GM12873 (cell line): ENCODE results near the gene FGF11.

Source experiments
- TF ChIP-seq, protein P1 (sequence below): IDR thresholded peaks from 2 replicates; pipeline ENCODE4 v1.5.1; 2012; ENCODE audit warnings: low read depth, mild to moderate bottlenecking, moderate library complexity, low read length, control low read depth; ENCODE audit not compliant: insufficient read depth; ENCODE audit errors: missing control alignments

FGF11 gene

DNA sequence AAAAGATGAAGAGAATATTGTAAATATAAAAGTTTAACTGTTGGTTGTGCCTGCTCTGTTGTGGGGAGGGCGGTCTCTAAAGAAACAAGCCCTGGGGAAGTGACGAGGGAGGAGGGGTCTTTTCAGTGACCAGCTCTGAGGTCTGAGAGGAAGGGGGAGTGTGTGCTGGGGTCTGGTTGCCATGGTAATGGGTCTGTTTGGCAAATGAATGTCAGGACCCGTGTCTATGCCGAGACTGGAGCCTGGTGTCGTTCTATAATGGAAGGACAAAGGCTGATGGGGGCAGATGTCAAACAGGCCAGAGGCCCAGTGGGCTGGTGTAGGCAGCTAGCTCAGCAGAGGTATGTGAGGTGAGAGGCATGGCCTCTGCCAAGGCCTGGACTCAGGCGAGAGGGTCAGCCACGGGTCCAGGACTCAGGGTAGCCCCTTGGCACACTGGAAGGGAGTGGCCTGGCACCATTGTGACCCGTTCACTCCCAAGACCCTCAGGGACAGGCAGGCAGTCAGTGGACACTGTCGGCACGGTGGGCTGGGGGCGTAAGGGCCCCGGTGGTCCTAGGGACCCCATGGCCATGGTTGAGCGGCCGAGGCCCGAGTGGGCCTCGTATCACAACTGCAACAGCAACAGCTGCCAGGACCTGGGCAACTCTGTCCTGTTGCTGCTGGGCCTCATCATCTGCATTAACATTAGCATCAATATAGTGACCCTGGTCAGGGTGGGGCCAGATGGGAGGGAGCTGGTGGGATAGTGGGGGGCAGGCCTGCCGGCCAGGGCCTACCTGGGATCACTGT, 19.3 kb upstream of the FGF11 start, which contains the start of gene SPEM1:
SPEM1 (plus strand) TSS at position 506 of the 792 bp plus-strand sequence; CDS start at position 567, 61 bp downstream.
- TF ChIP-seq, protein P1, sequence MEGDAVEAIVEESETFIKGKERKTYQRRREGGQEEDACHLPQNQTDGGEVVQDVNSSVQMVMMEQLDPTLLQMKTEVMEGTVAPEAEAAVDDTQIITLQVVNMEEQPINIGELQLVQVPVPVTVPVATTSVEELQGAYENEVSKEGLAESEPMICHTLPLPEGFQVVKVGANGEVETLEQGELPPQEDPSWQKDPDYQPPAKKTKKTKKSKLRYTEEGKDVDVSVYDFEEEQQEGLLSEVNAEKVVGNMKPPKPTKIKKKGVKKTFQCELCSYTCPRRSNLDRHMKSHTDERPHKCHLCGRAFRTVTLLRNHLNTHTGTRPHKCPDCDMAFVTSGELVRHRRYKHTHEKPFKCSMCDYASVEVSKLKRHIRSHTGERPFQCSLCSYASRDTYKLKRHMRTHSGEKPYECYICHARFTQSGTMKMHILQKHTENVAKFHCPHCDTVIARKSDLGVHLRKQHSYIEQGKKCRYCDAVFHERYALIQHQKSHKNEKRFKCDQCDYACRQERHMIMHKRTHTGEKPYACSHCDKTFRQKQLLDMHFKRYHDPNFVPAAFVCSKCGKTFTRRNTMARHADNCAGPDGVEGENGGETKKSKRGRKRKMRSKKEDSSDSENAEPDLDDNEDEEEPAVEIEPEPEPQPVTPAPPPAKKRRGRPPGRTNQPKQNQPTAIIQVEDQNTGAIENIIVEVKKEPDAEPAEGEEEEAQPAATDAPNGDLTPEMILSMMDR, result no peak

DNA sequence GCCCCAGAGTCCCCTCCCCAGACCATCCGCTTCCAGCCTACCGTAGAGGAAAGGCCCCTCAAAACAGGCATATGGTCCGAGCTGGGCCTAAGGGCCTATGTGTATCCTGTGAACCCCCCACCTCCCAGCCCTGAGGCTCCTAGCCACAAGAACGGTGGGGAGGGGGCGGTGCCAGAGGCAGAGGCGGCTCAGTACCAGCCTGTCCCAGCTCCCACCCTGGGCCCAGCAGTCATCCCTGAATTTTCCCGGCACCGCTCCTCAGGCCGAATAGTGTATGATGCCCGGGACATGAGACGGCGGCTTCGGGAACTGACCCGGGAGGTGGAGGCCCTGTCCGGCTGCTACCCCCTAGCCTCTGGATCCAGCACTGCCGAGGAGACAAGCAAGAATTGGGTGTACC, 18.1 kb upstream of the FGF11 start:
- TF ChIP-seq, protein P1, result no peak

DNA sequence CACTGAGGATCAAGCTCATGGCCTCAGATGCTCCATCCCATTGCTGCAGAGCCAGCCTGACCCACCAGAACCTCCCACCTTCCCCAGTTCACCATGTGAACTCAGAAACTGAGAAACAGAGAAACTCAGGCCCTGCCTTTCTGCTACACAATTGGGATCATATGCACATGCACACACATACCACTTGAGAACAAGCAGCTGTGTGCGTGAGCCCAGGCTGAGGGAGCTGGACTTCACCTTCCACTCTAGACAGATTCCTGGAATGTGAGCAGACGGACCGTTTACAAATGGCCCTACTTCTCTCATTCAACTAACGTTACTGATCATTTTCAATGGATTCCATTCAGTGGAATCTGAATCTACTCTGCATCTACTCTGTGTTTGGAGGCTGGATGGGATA, 15.6 kb upstream of the FGF11 start:
- TF ChIP-seq, protein P1, result no peak

DNA sequence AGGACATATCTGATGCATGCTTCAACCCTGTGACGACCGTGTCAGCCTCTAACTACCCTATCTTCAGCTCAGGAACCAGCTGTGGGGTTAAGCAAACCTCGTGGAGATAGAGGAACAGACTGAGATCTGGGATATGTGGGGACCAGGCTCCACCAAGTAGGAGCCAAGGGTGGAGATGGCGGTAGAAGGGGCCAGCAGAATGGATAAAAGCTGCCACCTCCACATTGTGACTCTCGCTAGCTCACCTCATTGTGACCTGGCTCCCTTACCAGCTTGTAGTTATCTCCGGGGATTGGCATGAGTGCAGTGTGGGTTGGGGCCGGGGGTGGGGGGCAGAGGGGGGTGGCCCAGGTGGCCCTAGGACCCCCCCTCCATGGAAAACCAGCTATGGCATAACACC, 14.0 kb upstream of the FGF11 start, which contains the start of gene SPEM2:
SPEM2 (plus strand) TSS at position 301 of the 400 bp plus-strand sequence; CDS start at position 374, 73 bp downstream.
- TF ChIP-seq, protein P1, result no peak

DNA sequence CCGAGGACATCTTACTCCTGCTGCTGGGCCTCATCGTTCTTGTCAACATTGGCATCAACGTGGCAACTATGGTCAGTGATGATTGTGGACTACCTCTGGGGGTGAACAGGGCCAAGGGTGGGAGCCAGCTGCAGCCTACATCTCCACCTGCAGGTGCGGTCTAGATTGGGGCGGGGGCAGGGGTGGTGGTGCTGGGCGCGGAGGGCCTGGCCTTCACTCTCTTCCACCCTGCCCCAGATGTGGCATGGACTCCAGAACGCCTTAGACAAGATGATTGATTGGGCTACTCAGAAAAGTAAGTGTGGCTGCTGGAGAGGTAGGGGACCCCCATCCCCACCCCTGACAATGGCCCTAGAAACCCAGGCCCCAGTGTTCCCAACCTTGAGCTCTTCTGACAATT, 13.6 kb upstream of the FGF11 start:
- TF ChIP-seq, protein P1, result no peak

DNA sequence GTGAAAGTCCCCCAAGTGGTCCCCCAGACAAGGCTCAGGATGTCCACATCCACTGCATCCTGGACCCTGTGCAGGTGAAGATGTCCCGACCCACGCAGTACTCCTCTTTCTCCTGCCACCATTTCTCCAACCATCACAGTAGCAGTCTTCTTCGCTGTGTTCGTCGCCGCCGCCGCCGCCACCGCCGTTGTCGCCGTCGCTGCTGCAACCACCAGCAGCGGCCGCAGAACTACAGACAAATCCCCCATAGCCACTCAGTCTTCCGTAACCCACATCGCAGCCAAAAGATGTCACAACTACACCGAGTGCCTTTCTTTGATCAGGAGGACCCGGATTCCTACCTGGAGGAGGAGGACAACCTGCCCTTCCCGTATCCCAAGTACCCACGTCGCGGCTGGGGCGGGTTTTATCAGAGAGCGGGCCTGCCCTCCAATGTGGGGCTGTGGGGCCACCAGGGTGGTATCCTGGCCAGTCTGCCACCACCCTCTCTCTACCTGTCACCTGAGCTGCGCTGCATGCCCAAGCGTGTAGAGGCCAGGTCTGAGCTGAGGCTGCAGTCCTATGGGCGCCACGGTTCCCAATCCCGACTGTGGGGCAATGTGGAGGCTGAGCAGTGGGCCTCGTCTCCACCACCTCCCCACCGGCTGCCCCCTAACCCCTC, 13.0 kb upstream of the FGF11 start:
- TF ChIP-seq, protein P1, result no peak

DNA sequence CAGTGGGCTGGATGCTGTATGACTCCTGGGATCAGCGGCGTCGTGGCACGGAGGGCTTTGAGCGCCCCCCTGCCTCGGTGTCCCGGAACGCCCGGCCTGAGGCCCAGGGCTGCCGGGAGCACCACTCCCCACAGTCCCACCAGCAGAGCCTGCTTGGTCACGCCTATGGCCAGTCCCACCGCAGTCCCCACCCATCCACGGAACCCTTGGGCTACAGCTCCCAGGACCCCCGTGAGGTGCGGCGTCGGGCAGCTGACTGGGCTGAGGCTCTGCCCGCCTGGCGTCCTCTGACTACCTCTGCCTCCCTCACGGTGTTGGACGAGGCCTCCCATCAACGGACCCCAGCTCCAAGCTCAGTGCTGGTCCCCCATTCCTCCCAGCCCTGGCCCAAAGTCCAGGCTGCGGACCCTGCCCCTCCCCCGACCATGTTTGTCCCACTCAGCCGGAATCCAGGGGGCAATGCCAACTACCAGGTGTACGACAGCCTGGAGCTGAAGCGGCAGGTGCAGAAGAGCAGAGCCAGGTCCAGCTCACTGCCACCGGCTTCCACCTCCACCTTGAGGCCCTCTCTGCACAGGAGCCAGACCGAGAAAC, 12.3 kb upstream of the FGF11 start:
- TF ChIP-seq, protein P1, result no peak
